Activated naive CD4-positive, alpha-beta T cell treated with anti-CD3 and anti-CD28 coated beads, Interleukin-2, amount 50 U/mL, for 16 hours (primary cell): Measurements from ENCODE around the gene CTNNBIP1.
"Not testable (repeated sequence)": the region's sequence is repeated elsewhere in the genome, so short reads cannot be mapped to it uniquely, and the experiment has no call there.

Source experiments
- DNase-seq: peaks from one replicate; pipeline ENCODE4 v3.0.0-alpha.2; 2020

Gene CTNNBIP1

DNA sequence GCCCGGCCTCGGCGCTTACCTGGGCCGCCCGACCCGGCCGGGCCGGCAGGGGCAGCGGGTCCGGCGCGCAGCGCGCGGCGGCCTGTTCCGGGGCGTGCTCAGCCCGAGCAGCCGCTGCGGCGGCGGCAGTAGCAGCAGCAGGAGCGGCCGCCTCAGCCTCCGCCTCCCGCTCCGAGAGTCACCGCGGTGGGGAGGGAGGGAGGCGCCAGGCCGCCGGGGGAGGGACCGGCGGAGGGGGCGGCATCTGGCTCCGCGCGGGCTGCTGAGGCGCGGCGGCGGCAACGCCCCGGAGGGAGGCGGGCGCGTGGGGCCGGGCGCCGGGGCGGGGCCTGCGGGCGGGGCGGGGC lies at the start of gene CTNNBIP1:
TSS of gene CTNNBIP1 (minus strand) at position 194 of the 347 bp plus-strand sequence. CDS start 38,205 bp downstream, outside the sequence.
- no peak for DNase-seq

DNA sequence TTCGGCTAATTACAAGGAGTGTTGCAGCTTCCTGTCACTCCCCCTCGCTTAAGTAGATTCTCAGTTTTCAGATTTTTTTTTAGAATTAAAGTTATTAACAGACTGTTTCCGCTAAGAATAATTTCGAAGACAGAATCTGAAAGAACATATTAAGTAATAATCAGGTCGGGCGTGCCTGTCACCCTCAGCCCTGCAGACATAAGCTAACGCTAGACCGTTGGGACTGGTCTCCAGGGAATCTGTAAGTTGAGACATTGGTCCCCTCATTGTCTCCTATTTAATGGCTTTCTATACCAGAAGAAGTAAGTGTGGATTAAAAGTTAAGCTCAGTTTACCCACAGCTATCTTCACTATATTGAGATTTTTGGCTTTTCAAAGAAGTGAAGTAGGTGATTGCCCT lies 47.7 kb upstream of the CTNNBIP1 start:
- DNase-seq, result no peak

- no peak for DNase-seq
Measured at GRCh38 chr1:9946315-9946714, 36.2 kb upstream of the CTNNBIP1 start.

DNA sequence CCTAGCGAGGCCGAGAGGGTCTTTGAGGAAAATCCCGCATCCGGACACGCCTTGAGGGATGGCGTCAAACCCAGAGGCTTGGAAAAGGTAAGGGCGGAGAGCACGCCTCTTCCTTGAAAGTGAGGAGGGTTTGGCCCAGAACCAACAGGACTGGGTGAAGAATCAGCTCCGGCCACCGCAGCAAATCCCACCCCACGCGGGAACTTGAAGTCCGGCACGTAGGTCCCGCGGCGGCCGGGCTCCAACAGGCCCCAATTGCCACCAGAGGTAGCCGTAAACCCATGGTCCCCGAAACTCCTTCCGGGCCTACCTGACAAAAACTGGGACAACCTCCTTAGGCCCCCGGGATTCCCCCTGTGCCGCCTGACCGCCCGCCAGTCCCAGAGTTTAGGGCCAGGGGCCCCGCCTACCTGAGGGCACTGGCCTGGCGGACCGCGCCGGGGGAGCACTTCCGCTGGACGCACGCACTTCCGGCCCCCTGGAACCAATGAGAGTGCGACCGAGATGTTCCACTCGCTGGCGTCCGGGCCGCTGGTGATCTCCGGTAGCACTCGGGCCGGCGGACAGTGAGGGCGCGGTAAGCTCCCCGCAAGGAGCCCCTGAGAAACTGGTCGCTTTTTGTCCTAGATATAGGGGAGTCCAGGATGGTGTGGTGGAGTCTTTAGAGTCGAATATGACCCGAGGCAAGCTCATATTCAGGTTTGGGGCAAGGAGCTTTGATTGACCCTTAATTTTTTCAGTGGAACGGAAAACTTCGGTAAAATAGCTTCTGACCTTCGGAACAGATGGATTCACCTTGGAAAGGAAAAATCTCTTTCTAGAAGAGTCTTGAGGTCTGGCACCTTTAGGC lies 33.1 kb upstream of the CTNNBIP1 start, which contains the start of the genes LZIC and NMNAT1:
TSS of gene LZIC (minus strand) at position 453 of the 850 bp plus-strand sequence. CDS start 6,772 bp downstream, outside the sequence.
TSS of gene NMNAT1 (plus strand) at position 537 of the 850 bp plus-strand sequence. CDS start 28,599 bp downstream, outside the sequence.
- DNase-seq, result peak; percentile 88

- DNase-seq, result peak; percentile 11
Measured at GRCh38 chr1:9942399-9942938, 32.4 kb upstream of the CTNNBIP1 start.

DNA sequence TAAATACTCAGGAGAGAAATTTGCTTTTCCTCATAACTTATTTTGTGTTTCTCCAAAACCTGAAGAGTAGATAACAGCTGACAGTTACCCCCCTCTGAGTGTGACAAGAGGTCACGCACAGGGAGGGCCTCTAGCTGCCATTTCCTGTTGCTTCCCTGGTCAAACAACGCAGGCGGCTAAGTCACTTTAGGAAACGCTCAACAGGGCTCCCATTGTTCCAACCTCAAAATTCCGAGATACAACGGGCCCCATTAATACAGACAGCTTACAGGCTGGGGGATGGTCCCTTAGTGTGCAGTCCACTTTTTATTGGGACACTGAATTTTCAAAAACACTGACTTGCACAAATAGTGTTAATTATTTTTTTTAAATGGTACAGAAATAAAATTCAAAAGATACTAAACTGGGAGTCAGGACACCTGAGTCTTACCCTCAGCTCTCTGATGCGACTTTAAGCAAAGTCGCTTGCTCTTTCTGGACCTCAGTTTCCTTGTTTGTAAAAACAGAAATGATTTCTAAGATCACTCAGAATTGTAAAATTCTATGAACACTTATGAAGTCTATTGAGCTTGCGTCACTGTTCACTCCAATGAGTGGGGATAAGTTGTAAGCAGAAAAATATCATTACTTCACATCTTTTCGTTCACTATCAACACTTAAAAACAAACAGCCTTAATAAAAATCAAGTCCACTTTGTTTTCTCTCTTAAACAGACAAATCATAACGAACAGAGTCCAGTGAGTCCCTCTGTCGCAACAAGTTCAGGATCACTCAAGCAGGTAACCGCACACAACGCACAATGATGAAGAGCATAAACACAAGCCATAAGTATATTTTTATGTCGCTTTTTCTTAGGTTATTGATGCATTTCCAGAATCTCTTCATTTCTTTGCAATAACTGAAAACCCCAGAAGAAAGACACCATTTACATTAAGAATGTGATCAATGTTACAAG lies 19.6 kb upstream of the CTNNBIP1 start:
- DNase-seq, result no peak

GRCh38 chr1:9927259-9927658 lies 17.2 kb upstream of the CTNNBIP1 start:
- DNase-seq, result no peak

- no peak for DNase-seq
Measured at GRCh38 chr1:9922342-9922741, 12.3 kb upstream of the CTNNBIP1 start.

- no peak for DNase-seq
Measured at GRCh38 chr1:9920606-9921005, 10.5 kb upstream of the CTNNBIP1 start.

- no peak for DNase-seq
Measured at GRCh38 chr1:9917901-9918300, 7.8 kb upstream of the CTNNBIP1 start.

DNA sequence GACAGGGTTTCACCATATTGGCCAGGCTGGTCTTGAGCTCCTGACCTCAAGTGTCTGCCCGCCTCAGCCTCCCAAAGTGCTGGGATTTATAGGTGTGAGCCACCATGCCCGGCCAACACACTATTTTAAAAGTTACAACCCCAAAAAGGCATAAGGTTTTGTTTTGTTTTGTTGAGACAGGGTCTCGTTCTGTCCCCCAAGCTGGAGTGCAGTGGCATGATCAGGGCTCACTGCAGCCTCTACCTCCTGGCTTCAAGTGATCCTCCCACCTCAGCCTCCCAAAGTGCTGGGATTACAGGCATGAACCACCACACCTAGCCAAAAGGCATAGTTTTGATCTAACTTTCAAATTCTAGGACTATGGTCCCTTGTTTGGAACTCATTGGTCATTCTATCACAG lies 7.4 kb upstream of the CTNNBIP1 start:
- DNase-seq, result not testable (repeated sequence)

DNA sequence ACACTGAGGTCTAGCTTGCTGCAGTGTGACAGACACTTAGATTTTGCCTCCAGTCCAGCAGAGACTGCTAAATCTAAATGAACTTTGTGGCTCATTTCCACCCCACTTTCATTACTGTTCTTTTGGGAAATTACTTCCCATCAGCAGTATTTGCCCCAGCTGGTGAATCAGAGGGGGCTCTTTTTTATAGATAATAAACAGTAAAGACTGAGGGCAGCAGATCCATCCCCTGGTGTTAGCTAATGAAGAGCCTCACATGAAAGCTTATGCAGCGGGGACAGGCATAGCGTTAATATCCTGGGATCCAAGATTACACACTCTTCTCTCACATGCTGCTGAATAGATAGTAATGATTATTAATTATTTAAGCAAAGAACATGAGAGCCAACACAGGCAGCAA lies 6.4 kb upstream of the CTNNBIP1 start:
- DNase-seq, result no peak

DNA sequence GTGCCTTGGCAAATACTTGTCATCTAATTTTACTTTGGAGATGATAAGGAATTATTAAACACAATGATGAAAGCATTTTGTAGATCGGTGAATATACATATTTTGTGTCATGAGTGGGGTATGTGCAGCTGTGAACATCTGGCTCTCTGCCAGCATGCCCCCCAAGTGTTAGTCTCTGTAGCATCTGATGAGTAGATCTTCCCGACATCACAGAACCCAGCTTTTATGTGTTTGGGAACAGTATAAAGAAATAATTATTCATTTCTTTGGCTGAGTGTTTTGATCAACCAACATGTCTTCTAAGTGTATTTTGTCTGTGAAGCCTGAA lies 4.5 kb upstream of the CTNNBIP1 start:
- no peak for DNase-seq

GRCh38 chr1:9912264-9912936 lies 2.3 kb upstream of the CTNNBIP1 start:
- no peak for DNase-seq

DNA sequence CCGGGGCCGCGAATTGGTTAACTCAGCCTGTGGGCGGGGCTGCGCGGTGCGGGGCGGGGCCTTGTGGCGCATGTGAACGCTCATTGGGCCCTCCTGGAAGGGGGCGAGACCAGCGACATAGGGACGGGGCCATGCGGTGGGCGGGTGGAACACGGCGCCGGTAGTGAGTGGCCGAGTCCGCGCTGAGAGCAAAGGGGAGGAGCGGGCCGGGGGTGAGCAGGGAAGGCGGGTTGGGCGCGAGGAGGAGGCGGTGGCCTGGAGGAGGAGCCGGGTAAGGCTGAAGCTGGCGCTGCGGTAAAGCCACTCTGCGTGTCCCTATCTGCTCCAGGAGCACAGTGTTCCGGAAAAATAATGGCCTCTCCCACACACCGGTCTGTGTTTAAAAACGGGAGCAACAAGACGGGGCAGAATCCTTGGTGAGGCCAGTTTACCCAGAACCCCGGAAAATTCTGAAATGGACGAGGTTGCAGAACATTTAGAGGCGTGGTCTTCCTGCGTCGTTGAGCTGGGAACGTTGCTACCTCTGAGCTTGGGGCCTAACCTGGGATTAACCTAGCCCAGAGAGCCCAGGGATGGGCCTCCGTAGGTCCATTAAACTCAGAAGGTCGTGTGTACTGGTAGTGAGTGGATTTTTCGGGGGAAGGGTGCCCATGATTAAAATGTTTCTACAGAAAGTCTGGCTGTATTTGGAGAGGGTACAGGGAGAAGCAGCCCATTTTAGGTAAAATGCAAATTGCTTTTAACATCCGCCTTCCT lies 532 bp upstream of the CTNNBIP1 start:
- DNase-seq, result peak; percentile 100

DNA sequence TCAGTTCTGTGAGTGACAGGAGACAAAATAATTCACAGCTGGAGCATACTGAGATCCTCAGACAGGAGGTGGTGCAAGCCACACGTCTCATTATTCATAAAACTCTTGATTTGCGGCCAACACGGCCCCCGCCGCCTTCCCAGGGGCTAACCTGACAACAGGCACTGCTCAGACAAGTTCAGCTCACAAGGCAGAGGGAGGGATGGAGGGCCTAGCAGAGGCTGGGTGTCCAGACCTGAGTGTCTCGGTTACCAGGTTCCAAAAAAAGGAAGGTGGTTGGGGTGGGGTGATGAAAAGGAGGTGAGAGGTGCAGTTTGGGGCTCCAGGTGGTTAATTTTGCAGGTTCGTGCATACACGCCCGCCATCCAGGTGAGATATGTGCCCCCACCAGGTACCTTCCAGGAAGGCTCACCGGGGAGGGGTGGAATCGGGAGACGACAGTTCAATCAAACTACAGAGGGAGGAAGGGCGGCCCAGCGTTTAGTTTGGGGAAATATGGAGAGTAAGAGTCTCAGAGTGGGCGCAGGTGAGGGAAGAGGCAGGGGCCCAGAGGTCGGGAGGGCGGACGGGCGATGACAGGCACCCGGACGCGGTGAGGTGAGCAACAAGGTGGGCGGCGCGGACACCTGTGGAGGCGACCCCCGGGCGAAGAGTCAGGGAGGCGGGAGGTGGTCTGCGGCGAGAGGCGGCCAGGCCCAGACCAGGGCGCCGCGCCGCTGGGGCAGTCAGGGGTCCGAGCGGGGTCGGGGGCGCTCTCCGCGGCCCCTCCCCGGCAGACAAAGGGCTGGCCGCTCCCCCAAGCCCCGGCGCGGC lies 629 bp downstream of the CTNNBIP1 start:
- DNase-seq, result peak; percentile 23

GRCh38 chr1:9908871-9909233 lies 1.2 kb downstream of the CTNNBIP1 start:
- DNase-seq, result no peak

DNA sequence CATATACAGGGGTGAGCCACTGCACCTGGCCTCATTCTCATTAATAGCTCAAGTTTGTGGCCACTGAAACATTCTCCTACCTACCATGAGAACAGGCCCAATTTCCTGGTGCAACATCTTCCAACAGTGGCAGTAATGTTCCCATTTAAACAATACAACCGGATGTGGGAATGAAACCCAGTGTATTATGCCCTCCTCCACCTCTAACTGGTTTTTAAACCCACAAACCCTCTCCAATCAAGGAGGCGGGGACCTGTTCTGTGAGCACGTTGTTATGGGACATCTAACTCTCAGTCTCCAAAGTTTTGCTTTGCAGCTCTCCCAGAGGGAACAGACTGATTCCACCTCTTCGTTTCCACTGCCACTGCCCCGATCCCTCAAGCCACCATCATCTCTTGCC lies 2.6 kb downstream of the CTNNBIP1 start:
- DNase-seq, result no peak

DNA sequence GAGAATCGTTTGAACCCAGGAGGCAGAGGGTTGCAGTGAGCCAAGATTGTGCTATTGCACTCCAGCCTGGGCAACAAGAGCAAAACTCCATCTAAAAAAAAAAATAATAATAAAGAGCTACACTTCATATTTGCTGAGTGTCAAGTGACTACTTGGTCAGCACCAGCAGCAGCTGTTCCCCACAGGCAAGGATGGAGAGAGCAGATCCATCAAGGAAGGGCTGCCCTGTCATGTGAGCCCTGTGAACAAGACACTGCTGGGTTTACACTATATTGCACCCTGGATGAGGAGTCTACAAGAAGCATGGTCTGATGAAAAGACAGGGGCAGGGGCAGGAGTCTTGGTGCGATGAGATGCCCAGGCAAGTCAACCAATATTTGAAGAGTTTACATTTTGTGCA lies 3.6 kb downstream of the CTNNBIP1 start:
- no peak for DNase-seq

DNA sequence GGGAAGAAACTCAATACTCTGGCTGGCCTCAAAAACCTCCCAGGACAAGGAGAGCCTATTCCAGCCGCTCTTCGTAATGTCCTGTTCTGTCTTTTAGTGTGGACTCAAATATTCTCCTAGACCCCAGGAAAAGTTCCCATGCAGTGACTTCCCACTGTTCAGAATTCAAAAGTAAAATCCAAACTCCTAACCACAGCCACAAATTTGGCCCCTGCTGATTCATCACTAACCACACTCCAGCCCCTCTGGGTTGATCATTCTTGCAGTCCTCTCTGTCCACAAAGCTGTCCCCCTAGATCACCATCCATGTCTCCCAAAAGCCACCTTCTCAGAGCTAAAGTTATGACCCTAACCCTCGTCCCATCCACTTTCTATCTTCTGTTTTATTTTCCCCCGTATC lies 5.1 kb downstream of the CTNNBIP1 start:
- no peak for DNase-seq

DNA sequence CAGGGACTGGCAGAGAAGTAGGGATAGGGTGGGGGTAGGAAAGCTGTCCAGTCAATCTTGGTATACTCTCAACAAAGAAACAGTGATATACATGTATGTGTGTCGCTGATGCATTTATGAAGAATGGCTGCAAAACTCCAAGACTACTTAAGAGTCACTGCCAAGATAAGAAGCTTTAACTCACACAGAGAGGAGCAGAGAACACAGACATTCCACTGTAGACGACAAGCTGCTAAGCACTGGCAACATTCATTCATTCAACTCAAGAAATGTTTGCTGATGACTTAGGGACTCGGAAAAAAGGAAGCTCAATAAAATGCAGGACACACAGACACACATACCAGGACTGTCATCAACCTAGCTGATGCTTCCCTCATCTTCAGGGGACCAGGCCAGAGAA lies 5.5 kb downstream of the CTNNBIP1 start:
- DNase-seq, result no peak
